HCT116 (cell line): Measurements from ENCODE around the gene FAM117A. TPM values are rescaled to one million over a fixed set of nuclear protein-coding genes. Genes with fewer than 3 reads are reported as not detected.

Source experiments
- ATAC-seq: fragments of 200-7000 bp; cut with Tn5 transposase; 2 replicates; pipeline ENCODE4 v1.9.1; 2020; ENCODE audit warnings: mild to moderate bottlenecking, moderate library complexity
- BruUV-seq: library from RNA; stranded (reverse); fragments of 400-500 nt; replicated peaks from 2 replicates; lab custom pipeline; 2021; lab: Mats Ljungman, UMichigan
- CTCF ChIA-PET: fragments of 300-600 bp; sonication (Branson Sonifier 250); formaldehyde crosslinking; loops from one replicate; lab custom pipeline; 2021; ENCODE audit warnings: antibody characterized with exemption; lab: Charles Lee
- POLR2A ChIA-PET: fragments of 300-600, 350-600 bp; sonication (Branson Sonifier 250); formaldehyde crosslinking; loops from one replicate; lab custom pipeline; 2021; ENCODE audit warnings: antibody characterized with exemption; lab: Charles Lee
- RAD21 ChIA-PET, 2 experiments: fragments of 300-600 bp; sonication (Branson Sonifier 250); formaldehyde crosslinking; loops; one replicate each; lab custom pipeline; 2023; ENCODE audit warnings: low total read pairs in 2 of 2; ENCODE audit not compliant: uncharacterized antibody in 2 of 2, unreplicated experiment in 2 of 2, low non-redundant PET in 1 of 2; lab: Charles Lee
- DNase-seq: peaks from one replicate; pipeline ENCODE4 v3.0.0-alpha.2; 2010; ENCODE audit warnings: low read depth, low spot score
- H2AFZ ChIP-seq: fragments of 200-600 bp; shearing (Covaris generic), sonication (generic); 2 replicates; pipeline ENCODE4 v1.6.1; 2017; ENCODE audit warnings: low read depth, mixed run types, mixed read lengths, antibody characterized with exemption, low read length; ENCODE audit not compliant: poor library complexity, severe bottlenecking
- H3K27ac ChIP-seq: 2 replicates; pipeline ENCODE4 v1.5.1; 2012; ENCODE audit warnings: low read depth, low read length
- H3K27me3 ChIP-seq: fragments of 200-600 bp; sonication (generic); 2 replicates; pipeline ENCODE4 v1.6.1; 2016; ENCODE audit warnings: mixed run types, low read length, mixed read lengths; ENCODE audit not compliant: insufficient read depth
- H3K36me3 ChIP-seq, 2 experiments: fragments of 200-500 bp in 1 of 2; fragments of 200-600 bp in 1 of 2; sonication (Bioruptor generic) in 1 of 2; sonication (generic) in 1 of 2; 2 replicates each; pipeline versions ENCODE4 v1.5.1 to v1.6.1; 2014 to 2016; ENCODE audit warnings: low read length in 2 of 2, inconsistent platforms in 1 of 2, mixed read lengths in 1 of 2, mixed run types in 1 of 2; ENCODE audit not compliant: insufficient read depth in 2 of 2, control insufficient read depth in 1 of 2
- H3K4me1 ChIP-seq, 2 experiments: fragments of 200-600 bp in 1 of 2; sonication (generic) in 1 of 2; 2 replicates each; pipeline versions ENCODE4 v1.5.1 to v1.6.1; 2012 to 2017; ENCODE audit warnings: low read length in 2 of 2, inconsistent platforms in 1 of 2, mild to moderate bottlenecking in 1 of 2, mixed read lengths in 1 of 2, mixed run types in 1 of 2, moderate library complexity in 1 of 2; ENCODE audit not compliant: insufficient read depth in 2 of 2, control insufficient read depth in 1 of 2
- H3K4me2 ChIP-seq: fragments of 200-600 bp; sonication (generic); 2 replicates; pipeline ENCODE4 v1.6.1; 2017; ENCODE audit warnings: mixed run types, low read length, mixed read lengths
- H3K4me3 ChIP-seq, 2 experiments: fragments of 200-600 bp in 1 of 2; sonication (generic) in 1 of 2; replicated peaks in 1 of 2; 2 replicates each; pipeline ENCODE4 v1.5.1; 2011 to 2016; ENCODE audit warnings: low read length in 2 of 2, control low read depth in 1 of 2, low read depth in 1 of 2, mild to moderate bottlenecking in 1 of 2, mixed read lengths in 1 of 2, mixed run types in 1 of 2
- H3K79me2 ChIP-seq: fragments of 200-600 bp; sonication (generic); 2 replicates; pipeline ENCODE4 v1.6.1; 2017; ENCODE audit warnings: mild to moderate bottlenecking, mixed run types, low read length, moderate library complexity, mixed read lengths; ENCODE audit not compliant: insufficient read depth
- H3K9ac ChIP-seq: fragments of 200-600 bp; sonication (generic); 2 replicates; pipeline ENCODE4 v1.6.1; 2016; ENCODE audit warnings: low read length, mixed read lengths
- H3K9me2 ChIP-seq: fragments of 200-600 bp; sonication (generic), shearing (Covaris generic); 2 replicates; pipeline ENCODE4 v1.6.1; 2017; ENCODE audit warnings: mixed run types, mild to moderate bottlenecking, moderate library complexity; ENCODE audit not compliant: insufficient read depth
- H3K9me3 ChIP-seq, 2 experiments: fragments of 200-500 bp in 1 of 2; fragments of 200-600 bp in 1 of 2; sonication (Bioruptor generic) in 1 of 2; sonication (generic) in 1 of 2; 2 replicates each; pipeline ENCODE4 v1.6.1; 2014 to 2017; ENCODE audit warnings: low read length in 2 of 2, mixed read lengths in 2 of 2, inconsistent platforms in 1 of 2, low read depth in 1 of 2, mild to moderate bottlenecking in 1 of 2, mixed run types in 1 of 2, moderate library complexity in 1 of 2; ENCODE audit not compliant: control insufficient read depth in 1 of 2, insufficient read depth in 1 of 2
- H4K20me1 ChIP-seq: fragments of 200-600 bp; sonication (generic), shearing (Covaris generic); 2 replicates; pipeline ENCODE4 v1.6.1; 2017; ENCODE audit warnings: mixed run types, mild to moderate bottlenecking, moderate library complexity; ENCODE audit not compliant: insufficient read depth
- FOSL1 ChIP-seq: IDR thresholded peaks from 2 replicates; pipeline ENCODE4 v1.6.1; 2012; ENCODE audit warnings: low read depth
- MAX ChIP-seq: IDR thresholded peaks from 2 replicates; pipeline ENCODE4 v1.6.1; 2012
- YY1 ChIP-seq: IDR thresholded peaks from 2 replicates; pipeline ENCODE4 v1.6.1; 2011; ENCODE audit warnings: low read length, low read depth, moderate library complexity, mild to moderate bottlenecking; ENCODE audit not compliant: insufficient replicate concordance; ENCODE audit errors: extremely low read depth
- intact Hi-C: fragments of 100-400 bp; cut with micrococcal nuclease; formaldehyde crosslinking; loops from 2 replicates; pipeline ENCODE4 v1.10.0; 2022
- total RNA-seq: library from RNA; stranded (reverse); gene quantifications from one replicate; pipeline ENCODE4 v1.2.1, GENCODE V29; 2021; ENCODE audit not compliant: unreplicated experiment
- TF ChIP-seq, protein P1 (sequence below): IDR thresholded peaks from 2 replicates; pipeline ENCODE4 v1.6.1; 2011; ENCODE audit warnings: mild to moderate bottlenecking, low read length, moderate library complexity; ENCODE audit not compliant: insufficient replicate concordance; ENCODE audit errors: extremely low read depth

The FAM117A gene
- total RNA-seq, 1 experiment from 2014 or later: 12.8 TPM

- CTCF ChIA-PET: interaction anchor here (0.8 kb wide), 1 partner anchor 211 kb away, joined by 3 read pairs; no protein-coding TSS in a partner anchor
- H3K27me3 ChIP-seq: peaks cover 17% of the 10 kb centered on the region
- intact Hi-C loops: no loop called here
- BruUV-seq: no TSS peak
- TF ChIP-seq MAX (no peak), YY1 (no peak), FOSL1 (no peak)
- TF ChIP-seq, protein P1, sequence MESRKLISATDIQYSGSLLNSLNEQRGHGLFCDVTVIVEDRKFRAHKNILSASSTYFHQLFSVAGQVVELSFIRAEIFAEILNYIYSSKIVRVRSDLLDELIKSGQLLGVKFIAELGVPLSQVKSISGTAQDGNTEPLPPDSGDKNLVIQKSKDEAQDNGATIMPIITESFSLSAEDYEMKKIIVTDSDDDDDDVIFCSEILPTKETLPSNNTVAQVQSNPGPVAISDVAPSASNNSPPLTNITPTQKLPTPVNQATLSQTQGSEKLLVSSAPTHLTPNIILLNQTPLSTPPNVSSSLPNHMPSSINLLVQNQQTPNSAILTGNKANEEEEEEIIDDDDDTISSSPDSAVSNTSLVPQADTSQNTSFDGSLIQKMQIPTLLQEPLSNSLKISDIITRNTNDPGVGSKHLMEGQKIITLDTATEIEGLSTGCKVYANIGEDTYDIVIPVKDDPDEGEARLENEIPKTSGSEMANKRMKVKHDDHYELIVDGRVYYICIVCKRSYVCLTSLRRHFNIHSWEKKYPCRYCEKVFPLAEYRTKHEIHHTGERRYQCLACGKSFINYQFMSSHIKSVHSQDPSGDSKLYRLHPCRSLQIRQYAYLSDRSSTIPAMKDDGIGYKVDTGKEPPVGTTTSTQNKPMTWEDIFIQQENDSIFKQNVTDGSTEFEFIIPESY: no peak
- H2AFZ ChIP-seq: no peak overlapping the region
- no peaks in the 10 kb centered on the region for H3K9me2 ChIP-seq
- RAD21 ChIA-PET: no interaction called here
- H3K4me2 ChIP-seq: no peak overlapping the region
- DNase-seq (no peak), ATAC-seq (no peak)
- H3K36me3 ChIP-seq: no peaks in the 10 kb centered on the region
- no peaks in the 10 kb centered on the region for H3K79me2 ChIP-seq
- H4K20me1 ChIP-seq: no peaks in the 10 kb centered on the region
- no peaks in the 10 kb centered on the region for H3K9me3 ChIP-seq
- POLR2A ChIA-PET: no interaction called here
- H3K4me3 ChIP-seq: no peak overlapping the region
- H3K27ac ChIP-seq: no peak overlapping the region
- no peak overlapping the region for H3K9ac ChIP-seq
- peaks cover 8 to 12% of the 10 kb centered on the region in 2 experiments for H3K4me1 ChIP-seq
Observed at GRCh38 chr17:49766918-49767530, 3.1 kb upstream of the FAM117A start.
